ENCODE measurements around the gene GAPDH.

The GAPDH gene

DNA sequence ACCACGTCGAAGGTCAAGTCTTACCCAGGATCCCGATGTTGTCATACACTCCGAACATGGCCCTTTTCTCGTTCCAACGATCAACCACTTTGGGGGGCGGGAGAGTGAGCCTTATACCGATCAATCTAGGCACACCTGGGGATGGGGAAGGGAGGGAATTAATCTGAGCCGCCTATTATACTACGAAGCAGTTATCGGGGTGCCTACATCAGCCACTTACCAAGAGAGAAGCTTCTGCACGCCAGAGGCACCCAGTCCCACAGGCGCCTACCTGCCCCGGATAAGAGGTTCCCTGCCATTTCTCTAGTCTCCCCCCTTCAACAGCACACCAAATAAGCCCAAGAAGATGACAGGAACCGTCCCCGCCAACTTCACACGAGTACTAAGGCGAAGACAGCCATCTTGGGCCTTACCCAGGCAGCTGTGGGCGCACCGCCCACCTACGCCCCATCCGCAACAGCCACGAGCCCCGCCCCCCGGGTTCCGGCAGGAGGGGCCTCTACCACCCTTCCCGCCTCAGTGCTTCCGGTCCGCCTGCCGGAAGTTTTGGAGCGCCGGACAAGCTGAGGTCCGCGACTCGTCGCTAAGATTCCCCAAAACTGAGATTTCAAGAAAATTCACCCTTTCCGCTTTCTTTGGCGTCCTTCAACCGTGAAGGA lies 41.4 kb upstream of the GAPDH start, which contains the start of gene MRPL51:
Gene MRPL51, minus strand, starts transcription at position 425 of the 659 bp plus-strand sequence. Its CDS starts 126 bp downstream, at position 299.
- Histone ChIP-seq H4K91ac (ENCODE audit: low read depth, low read length, poor library complexity) (peak within 1 kb of the TSS; percentile 25), H2BK5ac (ENCODE audit: low read length) (no peak within 1 kb of the TSS), H2BK15ac (ENCODE audit: low read length) (no peak within 1 kb of the TSS), H2BK12ac (ENCODE audit: low read length) (no peak within 1 kb of the TSS), H3K23ac (ENCODE audit: low read depth, low read length, poor library complexity) (peak within 1 kb of the TSS; percentile 43), H2AK5ac (ENCODE audit: low read depth, low read length) (no peak within 1 kb of the TSS), H3K9me3 (replicated peaks in 1 of 2; ENCODE audit: control insufficient read depth in 2 of 2, insufficient read depth in 1 of 2, low read depth in 1 of 2, low read length in 2 of 2) (no peaks in the 10 kb centered on the region), H3K36me3 (replicated peaks in 1 of 2; ENCODE audit: control insufficient read depth in 2 of 2, insufficient read depth in 2 of 2, low read length in 2 of 2) (peaks cover 15 to 50% of the 10 kb centered on the region in 2 donors), H3K14ac (ENCODE audit: low read length) (no peak within 1 kb of the TSS), H3K4me3 (ENCODE audit: low read length in 2 of 2) (peak within 1 kb of the TSS; percentile 78 to 91), H2AFZ (ENCODE audit: low read length) (peak within 1 kb of the TSS; percentile 90), H3K4me2 (ENCODE audit: insufficient read depth, low read length, poor library complexity, severe bottlenecking) (peak within 1 kb of the TSS; percentile 81), H4K8ac (ENCODE audit: low read depth, low read length) (peak within 1 kb of the TSS; percentile 4), H3K9ac (ENCODE audit: low read depth, low read length, poor library complexity) (peak within 1 kb of the TSS; percentile 85), H3K4me1 (ENCODE audit: control insufficient read depth in 2 of 2, insufficient read depth in 1 of 2, low read depth in 1 of 2, low read length in 2 of 2) (peaks cover 11 to 15% of the 10 kb centered on the region in 2 donors), H3K79me1 (ENCODE audit: low read depth, low read length) (peaks cover 4% of the 10 kb centered on the region), H3K18ac (ENCODE audit: low read length) (peak within 1 kb of the TSS; percentile 91), H3K4ac (ENCODE audit: low read length) (no peak within 1 kb of the TSS), H3K27me3 (ENCODE audit: control insufficient read depth in 3 of 3, insufficient read depth in 3 of 3, low read depth in 1 of 3, low read length in 3 of 3) (no peaks in the 10 kb centered on the region), H3K27ac (replicated peaks; ENCODE audit: low read length) (peak within 1 kb of the TSS; percentile 88), H2BK120ac (ENCODE audit: low read depth, low read length) (no peak within 1 kb of the TSS)
- WGBS, 2 donors (ENCODE audit: extremely low coverage in 2 of 2, insufficient read length in 2 of 2, insufficient replicate concordance in 1 of 2), result no CpG with 5 or more reads among the region's 39 CpGs
- DNase-seq (ENCODE audit: low spot score), result peak; percentile 90

DNA sequence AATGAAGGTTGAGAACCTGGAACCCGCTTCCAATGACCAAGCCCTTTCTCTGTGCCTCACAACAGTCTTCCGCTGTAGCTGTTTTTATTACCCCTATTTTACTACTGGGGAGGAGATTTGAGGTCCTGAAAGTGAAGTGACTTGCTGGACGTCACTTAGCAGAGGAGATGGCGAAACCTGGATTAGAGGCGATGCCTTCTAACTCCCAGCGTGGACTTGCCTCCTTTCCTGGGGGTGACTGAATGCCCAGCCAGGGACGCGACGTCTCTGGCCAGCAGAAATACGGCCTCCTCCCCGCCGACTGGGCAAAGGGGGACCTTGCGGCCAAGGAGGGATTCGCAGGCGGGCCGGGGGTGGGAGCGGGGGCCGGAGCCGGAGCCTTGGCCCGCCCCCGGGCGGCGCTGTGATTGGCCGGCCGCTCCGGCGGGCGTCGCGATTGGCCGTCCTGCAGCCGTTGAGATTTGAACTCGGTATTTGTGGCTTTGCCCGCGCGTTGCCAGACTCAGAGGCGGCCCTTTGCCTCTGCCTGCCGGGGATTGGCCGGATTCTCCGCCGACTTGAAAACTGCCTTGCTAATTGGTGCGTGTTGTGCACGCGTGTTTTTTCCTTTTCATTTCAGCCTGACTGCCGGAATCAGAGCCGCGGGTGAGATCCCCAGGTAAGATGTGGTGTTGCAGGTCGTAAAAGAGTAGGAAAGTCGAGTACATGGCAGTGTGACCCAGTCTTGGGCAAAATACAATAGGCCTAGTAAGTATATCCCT lies 40.6 kb upstream of the GAPDH start, which contains the start of gene NCAPD2:
Gene NCAPD2, plus strand, starts transcription at position 606 of the 761 bp plus-strand sequence. CDS start 997 bp downstream, outside the sequence.
- Histone ChIP-seq H3K9ac (ENCODE audit: low read depth, low read length, poor library complexity) (peak within 1 kb of the TSS; percentile 85), H4K91ac (ENCODE audit: low read depth, low read length, poor library complexity) (peak within 1 kb of the TSS; percentile 25), H3K23ac (ENCODE audit: low read depth, low read length, poor library complexity) (peak within 1 kb of the TSS; percentile 43), H3K27ac (replicated peaks; ENCODE audit: low read length) (peak within 1 kb of the TSS; percentile 88), H3K36me3 (replicated peaks in 1 of 2; ENCODE audit: control insufficient read depth in 2 of 2, insufficient read depth in 2 of 2, low read length in 2 of 2) (peaks cover 15 to 57% of the 10 kb centered on the region in 2 donors), H3K27me3 (ENCODE audit: control insufficient read depth in 3 of 3, insufficient read depth in 3 of 3, low read depth in 1 of 3, low read length in 3 of 3) (no peaks in the 10 kb centered on the region), H3K79me1 (ENCODE audit: low read depth, low read length) (peaks cover 4% of the 10 kb centered on the region), H3K9me3 (replicated peaks in 1 of 2; ENCODE audit: control insufficient read depth in 2 of 2, insufficient read depth in 1 of 2, low read depth in 1 of 2, low read length in 2 of 2) (no peaks in the 10 kb centered on the region), H2BK15ac (ENCODE audit: low read length) (no peak within 1 kb of the TSS), H4K8ac (ENCODE audit: low read depth, low read length) (peak within 1 kb of the TSS; percentile 4), H3K4me1 (ENCODE audit: control insufficient read depth in 2 of 2, insufficient read depth in 1 of 2, low read depth in 1 of 2, low read length in 2 of 2) (peaks cover 11 to 15% of the 10 kb centered on the region in 2 donors), H3K14ac (ENCODE audit: low read length) (no peak within 1 kb of the TSS), H3K18ac (ENCODE audit: low read length) (peak within 1 kb of the TSS; percentile 91), H3K4ac (ENCODE audit: low read length) (no peak within 1 kb of the TSS), H2BK12ac (ENCODE audit: low read length) (no peak within 1 kb of the TSS), H2BK120ac (ENCODE audit: low read depth, low read length) (no peak within 1 kb of the TSS), H2AFZ (ENCODE audit: low read length) (peak within 1 kb of the TSS; percentile 90), H3K4me3 (ENCODE audit: low read length in 2 of 2) (peak within 1 kb of the TSS; percentile 78 to 91), H2BK5ac (ENCODE audit: low read length) (no peak within 1 kb of the TSS), H2AK5ac (ENCODE audit: low read depth, low read length) (no peak within 1 kb of the TSS), H3K4me2 (ENCODE audit: insufficient read depth, low read length, poor library complexity, severe bottlenecking) (peak within 1 kb of the TSS; percentile 81)
- no CpG with 5 or more reads among the region's 49 CpGs for WGBS, 2 donors (ENCODE audit: extremely low coverage in 2 of 2, insufficient read length in 2 of 2, insufficient replicate concordance in 1 of 2)
- DNase-seq (ENCODE audit: low spot score), result peak; percentile 93

DNA sequence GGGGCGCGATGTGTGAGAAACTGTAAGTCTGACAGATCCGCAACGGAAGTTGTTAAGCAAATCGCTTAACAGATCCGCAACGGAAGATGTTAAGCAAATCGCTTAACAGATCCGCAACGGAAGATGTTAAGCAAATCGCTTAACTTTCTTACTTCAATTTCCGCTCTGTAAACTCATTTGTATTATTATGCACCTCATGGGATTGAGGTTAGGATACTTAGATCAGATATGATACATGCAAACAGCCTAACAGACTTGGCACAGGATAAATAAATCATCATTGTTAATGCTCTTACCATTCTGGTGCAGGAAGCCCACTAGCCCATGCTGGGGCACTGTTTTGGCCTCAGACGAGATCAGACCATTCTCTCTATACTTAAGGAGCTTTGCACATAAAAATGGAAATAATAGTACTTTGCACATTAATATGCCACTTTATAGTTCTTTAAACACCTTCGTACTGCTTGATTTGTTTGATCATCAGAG lies 40.0 kb upstream of the GAPDH start:
- no peak overlapping the region for H3K4ac ChIP-seq (ENCODE audit: low read length)
- H3K14ac ChIP-seq (ENCODE audit: low read length), result no peak overlapping the region
- H2BK120ac ChIP-seq (ENCODE audit: low read depth, low read length), result no peak overlapping the region
- H3K4me3 ChIP-seq (ENCODE audit: low read length in 2 of 2), result peak overlapping the region; percentile 78 to 91
- no peaks in the 10 kb centered on the region for H3K27me3 ChIP-seq (ENCODE audit: control insufficient read depth in 3 of 3, insufficient read depth in 3 of 3, low read depth in 1 of 3, low read length in 3 of 3)
- peak overlapping the region; percentile 68 for H3K4me2 ChIP-seq (ENCODE audit: insufficient read depth, low read length, poor library complexity, severe bottlenecking)
- peak overlapping the region; percentile 70 for H2AFZ ChIP-seq (ENCODE audit: low read length)
- no peak overlapping the region for H3K9ac ChIP-seq (ENCODE audit: low read depth, low read length, poor library complexity)
- H3K79me1 ChIP-seq (ENCODE audit: low read depth, low read length), result peaks cover 4% of the 10 kb centered on the region
- no CpG with 5 or more reads among the region's 14 CpGs for WGBS, 2 donors (ENCODE audit: extremely low coverage in 2 of 2, insufficient read length in 2 of 2, insufficient replicate concordance in 1 of 2)
- H3K23ac ChIP-seq (ENCODE audit: low read depth, low read length, poor library complexity), result no peak overlapping the region
- no peak overlapping the region for H4K8ac ChIP-seq (ENCODE audit: low read depth, low read length)
- H3K18ac ChIP-seq (ENCODE audit: low read length), result no peak overlapping the region
- peaks cover 20 to 63% of the 10 kb centered on the region in 2 donors for H3K36me3 ChIP-seq (replicated peaks in 1 of 2; ENCODE audit: control insufficient read depth in 2 of 2, insufficient read depth in 2 of 2, low read length in 2 of 2)
- H2BK12ac ChIP-seq (ENCODE audit: low read length), result no peak overlapping the region
- no peak overlapping the region for H4K91ac ChIP-seq (ENCODE audit: low read depth, low read length, poor library complexity)
- H3K4me1 ChIP-seq (ENCODE audit: control insufficient read depth in 2 of 2, insufficient read depth in 1 of 2, low read depth in 1 of 2, low read length in 2 of 2), result peaks cover 11 to 15% of the 10 kb centered on the region in 2 donors
- H2AK5ac ChIP-seq (ENCODE audit: low read depth, low read length), result no peak overlapping the region
- H3K27ac ChIP-seq (replicated peaks; ENCODE audit: low read length), result peak overlapping the region; percentile 87
- no peaks in the 10 kb centered on the region for H3K9me3 ChIP-seq (replicated peaks in 1 of 2; ENCODE audit: control insufficient read depth in 2 of 2, insufficient read depth in 1 of 2, low read depth in 1 of 2, low read length in 2 of 2)
- no peak overlapping the region for H2BK5ac ChIP-seq (ENCODE audit: low read length)
- no peak for DNase-seq (ENCODE audit: low spot score)
- H2BK15ac ChIP-seq (ENCODE audit: low read length), result no peak overlapping the region

DNA sequence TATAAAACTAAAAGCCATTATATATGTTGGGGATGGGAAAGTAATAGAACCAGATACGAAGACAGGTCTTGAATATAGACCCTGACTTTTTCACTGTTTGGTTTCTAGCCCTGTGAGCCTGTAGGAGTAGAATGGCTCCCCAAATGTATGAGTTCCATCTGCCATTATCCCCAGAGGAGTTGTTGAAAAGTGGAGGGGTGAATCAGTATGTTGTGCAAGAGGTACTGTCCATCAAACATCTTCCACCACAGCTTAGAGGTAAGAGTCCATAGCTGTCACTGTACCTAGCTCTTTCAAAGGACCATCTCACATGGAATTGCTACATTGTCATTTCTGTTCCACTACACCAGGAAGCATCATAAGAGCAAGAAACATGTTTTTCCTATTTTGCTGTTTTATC lies 39.3 kb upstream of the GAPDH start:
- Histone ChIP-seq H3K9ac (ENCODE audit: low read depth, low read length, poor library complexity) (peak overlapping the region; percentile 1), H3K36me3 (replicated peaks in 1 of 2; ENCODE audit: control insufficient read depth in 2 of 2, insufficient read depth in 2 of 2, low read length in 2 of 2) (peaks cover 23 to 70% of the 10 kb centered on the region in 2 donors), H3K4me2 (ENCODE audit: insufficient read depth, low read length, poor library complexity, severe bottlenecking) (peak overlapping the region; percentile 38), H3K4ac (ENCODE audit: low read length) (no peak overlapping the region), H2BK15ac (ENCODE audit: low read length) (no peak overlapping the region), H2AK5ac (ENCODE audit: low read depth, low read length) (no peak overlapping the region), H4K91ac (ENCODE audit: low read depth, low read length, poor library complexity) (no peak overlapping the region), H3K79me1 (ENCODE audit: low read depth, low read length) (peaks cover 4% of the 10 kb centered on the region), H3K27me3 (ENCODE audit: control insufficient read depth in 3 of 3, insufficient read depth in 3 of 3, low read depth in 1 of 3, low read length in 3 of 3) (no peaks in the 10 kb centered on the region), H2BK12ac (ENCODE audit: low read length) (no peak overlapping the region), H3K27ac (replicated peaks; ENCODE audit: low read length) (no peak overlapping the region), H3K14ac (ENCODE audit: low read length) (no peak overlapping the region), H2AFZ (ENCODE audit: low read length) (no peak overlapping the region), H4K8ac (ENCODE audit: low read depth, low read length) (no peak overlapping the region), H3K18ac (ENCODE audit: low read length) (no peak overlapping the region), H3K23ac (ENCODE audit: low read depth, low read length, poor library complexity) (no peak overlapping the region), H3K4me3 (ENCODE audit: low read length in 2 of 2) (peak overlapping the region; percentile 20 to 78), H2BK120ac (ENCODE audit: low read depth, low read length) (no peak overlapping the region), H3K4me1 (ENCODE audit: control insufficient read depth in 2 of 2, insufficient read depth in 1 of 2, low read depth in 1 of 2, low read length in 2 of 2) (peaks cover 11 to 15% of the 10 kb centered on the region in 2 donors), H2BK5ac (ENCODE audit: low read length) (no peak overlapping the region), H3K9me3 (replicated peaks in 1 of 2; ENCODE audit: control insufficient read depth in 2 of 2, insufficient read depth in 1 of 2, low read depth in 1 of 2, low read length in 2 of 2) (no peaks in the 10 kb centered on the region)
- WGBS, 2 donors (ENCODE audit: extremely low coverage in 2 of 2, insufficient read length in 2 of 2, insufficient replicate concordance in 1 of 2), result no CpG with 5 or more reads among the region's 1 CpG
- no peak for DNase-seq (ENCODE audit: low spot score)
